H1 (cell line): ENCODE data around the gene CCL26. TPM values are rescaled to one million over a fixed set of nuclear protein-coding genes. Genes with fewer than 3 reads are reported as not detected.

Experiments used
- CTCF ChIA-PET: fragments of 300-600 bp; sonication (Branson Sonifier 250); formaldehyde crosslinking; loops from one replicate; lab custom pipeline; 2021; ENCODE audit not compliant: partially characterized antibody; lab: Charles Lee
- POLR2A ChIA-PET: fragments of 300-600 bp; sonication (Branson Sonifier 250); formaldehyde crosslinking; loops from one replicate; lab custom pipeline; 2021; ENCODE audit warnings: inconsistent platforms; ENCODE audit not compliant: partially characterized antibody; lab: Charles Lee
- DNase-seq, 2 experiments: peaks; one replicate each; pipeline versions ENCODE4 v3.0.0 to v3.0.0-alpha.2; 2010 to 2022; ENCODE audit warnings: low spot score in 2 of 2, low read depth in 1 of 2, mixed read lengths in 1 of 2
- FAIRE-seq: peaks from 2 replicates; lab custom pipeline; 2011; peaks lifted over from hg19 to GRCh38; lab: Jason Lieb, UNC
- H2AFZ ChIP-seq: 2 replicates; pipeline ENCODE4 v1.8.1; 2012; ENCODE audit warnings: low read length, inconsistent platforms
- H2AK5ac ChIP-seq: 2 replicates; pipeline ENCODE4 v1.6.1; 2013; ENCODE audit warnings: low read depth, low read length
- H2BK120ac ChIP-seq: replicated peaks from 2 replicates; pipeline ENCODE3; 2013; ENCODE audit warnings: low read depth, low read length, inconsistent platforms
- H2BK12ac ChIP-seq: 2 replicates; pipeline ENCODE4 v1.6.1; 2013; ENCODE audit warnings: low read depth, low read length
- H2BK15ac ChIP-seq: 2 replicates; pipeline ENCODE4 v1.6.1; 2013; ENCODE audit warnings: low read length
- H2BK20ac ChIP-seq: 2 replicates; pipeline ENCODE4 v1.6.1; 2013; ENCODE audit warnings: low read length
- H2BK5ac ChIP-seq: 2 replicates; pipeline ENCODE4 v1.6.1; 2013; ENCODE audit warnings: low read depth, low read length
- H3K14ac ChIP-seq: 2 replicates; pipeline ENCODE4 v1.6.1; 2013; ENCODE audit warnings: inconsistent platforms; ENCODE audit not compliant: insufficient read length
- H3K18ac ChIP-seq: 2 replicates; pipeline ENCODE4 v1.6.1; 2013; ENCODE audit warnings: low read length; ENCODE audit errors: extremely low read depth
- H3K23ac ChIP-seq: 2 replicates; pipeline ENCODE4 v1.6.1; 2013; ENCODE audit warnings: inconsistent platforms; ENCODE audit not compliant: insufficient read length
- H3K23me2 ChIP-seq: 2 replicates; pipeline ENCODE4 v1.6.1; 2013; ENCODE audit warnings: low read depth, low read length
- H3K27ac ChIP-seq: 2 replicates; pipeline ENCODE4 v1.6.1; 2011; ENCODE audit warnings: low read depth, low read length, inconsistent platforms
- H3K27me3 ChIP-seq, 4 experiments: replicated peaks in 1 of 4; 1 replicate in 1 of 4; 2 replicates in 3 of 4; pipeline versions ENCODE4 v1.6.1 to v1.8.1; 2011 to 2013; ENCODE audit warnings: low read length in 3 of 4, mild to moderate bottlenecking in 3 of 4, inconsistent platforms in 2 of 4, mixed read lengths in 2 of 4, moderate library complexity in 1 of 4; ENCODE audit not compliant: control insufficient read depth in 3 of 4, insufficient read depth in 3 of 4; ENCODE audit errors: extremely low read depth in 1 of 4
- H3K36me3 ChIP-seq, 4 experiments: 2 replicates each; pipeline versions ENCODE4 v1.6.1 to v1.8.1; 2011 to 2013; ENCODE audit warnings: mild to moderate bottlenecking in 4 of 4, low read length in 3 of 4, moderate library complexity in 2 of 4, control low read depth in 1 of 4, inconsistent platforms in 1 of 4; ENCODE audit not compliant: insufficient read depth in 4 of 4, control insufficient read depth in 2 of 4
- H3K4ac ChIP-seq: replicated peaks from 2 replicates; pipeline ENCODE3; 2013; ENCODE audit warnings: low read length, low read depth, mixed read lengths, inconsistent platforms; ENCODE audit not compliant: insufficient read length
- H3K4me1 ChIP-seq, 4 experiments: replicated peaks in 1 of 4; 1 replicate in 1 of 4; 2 replicates in 3 of 4; pipeline versions ENCODE4 v1.6.1 to v1.8.1; 2011 to 2013; ENCODE audit warnings: low read length in 3 of 4, inconsistent platforms in 2 of 4, mixed read lengths in 1 of 4; ENCODE audit not compliant: insufficient read depth in 4 of 4, control insufficient read depth in 3 of 4
- H3K4me2 ChIP-seq, 2 experiments: 2 replicates each; pipeline versions ENCODE4 v1.6.1 to v1.8.1; 2011 to 2013; ENCODE audit warnings: low read depth in 2 of 2, low read length in 2 of 2, control low read depth in 1 of 2, inconsistent platforms in 1 of 2, mild to moderate bottlenecking in 1 of 2; ENCODE audit not compliant: insufficient read depth in 1 of 2
- H3K4me3 ChIP-seq, 4 experiments: fragments of 200-600, 300-600 bp in 1 of 4; sonication (generic), shearing (Covaris generic), sonication (Bioruptor Twin) in 1 of 4; 2 replicates each; pipeline versions ENCODE4 v1.5.1 to v1.8.1; 2011 to 2016; ENCODE audit warnings: low read length in 4 of 4, low read depth in 3 of 4, control low read depth in 2 of 4, inconsistent platforms in 2 of 4, mild to moderate bottlenecking in 2 of 4, mixed read lengths in 1 of 4, moderate library complexity in 1 of 4; ENCODE audit not compliant: insufficient read depth in 2 of 4; ENCODE audit errors: extremely low read depth in 1 of 4
- H3K56ac ChIP-seq: replicated peaks from 2 replicates; pipeline ENCODE3; 2013; ENCODE audit warnings: low read depth, mild to moderate bottlenecking, mixed read lengths, low read length, inconsistent platforms; ENCODE audit not compliant: insufficient read length
- H3K79me1 ChIP-seq: 2 replicates; pipeline ENCODE4 v1.6.1; 2013; ENCODE audit warnings: low read depth, low read length, control low read depth
- H3K79me2 ChIP-seq, 2 experiments: 2 replicates each; pipeline versions ENCODE4 v1.6.1 to v1.8.1; 2012 to 2013; ENCODE audit warnings: low read length in 2 of 2, mild to moderate bottlenecking in 2 of 2, inconsistent platforms in 1 of 2; ENCODE audit not compliant: insufficient read depth in 2 of 2, control insufficient read depth in 1 of 2
- H3K9ac ChIP-seq, 4 experiments: replicated peaks in 1 of 4; 1 replicate in 1 of 4; 2 replicates in 3 of 4; pipeline versions ENCODE4 v1.6.1 to v1.8.1; 2011 to 2013; ENCODE audit warnings: low read depth in 3 of 4, low read length in 3 of 4, control low read depth in 2 of 4, mild to moderate bottlenecking in 2 of 4, moderate library complexity in 2 of 4, inconsistent platforms in 1 of 4; ENCODE audit errors: extremely low read depth in 1 of 4
- H3K9me3 ChIP-seq, 2 experiments: 2 replicates each; pipeline versions ENCODE4 v1.6.1 to v1.8.1; 2012 to 2013; ENCODE audit warnings: mild to moderate bottlenecking in 2 of 2, moderate library complexity in 2 of 2, control low read depth in 1 of 2, inconsistent platforms in 1 of 2, low read depth in 1 of 2, low read length in 1 of 2, mixed read lengths in 1 of 2; ENCODE audit not compliant: insufficient read depth in 2 of 2
- H4K20me1 ChIP-seq, 2 experiments: replicated peaks in 1 of 2; 2 replicates each; pipeline versions ENCODE3 to v1.8.1; 2011 to 2013; ENCODE audit warnings: inconsistent platforms in 2 of 2, low read length in 2 of 2, mild to moderate bottlenecking in 1 of 2; ENCODE audit not compliant: insufficient read depth in 2 of 2, control insufficient read depth in 1 of 2
- H4K5ac ChIP-seq: 2 replicates; pipeline ENCODE4 v1.6.1; 2013; ENCODE audit warnings: low read length, low read depth, mixed read lengths, inconsistent platforms; ENCODE audit not compliant: insufficient read length
- H4K8ac ChIP-seq: 2 replicates; pipeline ENCODE4 v1.8.0; 2013; ENCODE audit warnings: mild to moderate bottlenecking, moderate library complexity, low read length, inconsistent platforms; ENCODE audit not compliant: insufficient read depth; ENCODE audit errors: extremely low read depth
- H4K91ac ChIP-seq: replicated peaks from 2 replicates; pipeline ENCODE3; 2013; ENCODE audit warnings: low read length, mixed read lengths, inconsistent platforms; ENCODE audit not compliant: insufficient read length
- EZH2 ChIP-seq: fragments of 200-600 bp; sonication (generic); IDR thresholded peaks from 2 replicates; pipeline ENCODE4 v1.7.1; 2012; ENCODE audit warnings: low read depth, mild to moderate bottlenecking, moderate library complexity, low read length, inconsistent platforms; ENCODE audit not compliant: severe bottlenecking
- WGBS, 2 experiments: shearing (Covaris generic) in 1 of 2; methylation state at CpG; one replicate each; pipeline versions ENCODE4 v1.1.6 to v1.1.7; 2013 to 2015; ENCODE audit warnings: low lambda C conversion rate in 2 of 2, mixed read lengths in 2 of 2, inconsistent platforms in 1 of 2, low coverage in 1 of 2, missing lambda C conversion rate in 1 of 2; ENCODE audit not compliant: insufficient replicate concordance in 2 of 2, insufficient coverage in 1 of 2, insufficient read length in 1 of 2; ENCODE audit errors: extremely low coverage in 1 of 2, missing lambda C conversion rate in 1 of 2; 5-methylcytosine and 5-hydroxymethylcytosine counted together
- polyA plus RNA-seq, 7 experiments: library from polyadenylated mRNA; depleted of rRNA in 3 of 7; stranded (reverse) in 5 of 7; unstranded in 2 of 7; fragments of >200 nt in 5 of 7; fragments of 200-250 nt in 2 of 7; gene quantifications; 1 replicate in 5 of 7; 2 replicates in 1 of 7; 4 replicates in 1 of 7; pipeline versions ENCODE4 v1.2.1 to v1.2.3, GENCODE V29; 2011 to 2013; ENCODE audit warnings: missing spikeins in 2 of 7, mixed read lengths in 2 of 7
- total RNA-seq: library from RNA; stranded (reverse); fragmentation: NEBNext Ultra II Directional; extraction: Animal tissue kit (Norgen Biotek cat#: 25700); gene quantifications from 2 replicates; pipeline ENCODE4 v1.2.1, GENCODE V29; 2021

The CCL26 gene
- total and polyA plus RNA-seq, 2 of the 8 experiments (the other 6 are each of a cell fraction or from before 2014, with no cell fraction given), result 8.7 to 14.9 TPM

DNA sequence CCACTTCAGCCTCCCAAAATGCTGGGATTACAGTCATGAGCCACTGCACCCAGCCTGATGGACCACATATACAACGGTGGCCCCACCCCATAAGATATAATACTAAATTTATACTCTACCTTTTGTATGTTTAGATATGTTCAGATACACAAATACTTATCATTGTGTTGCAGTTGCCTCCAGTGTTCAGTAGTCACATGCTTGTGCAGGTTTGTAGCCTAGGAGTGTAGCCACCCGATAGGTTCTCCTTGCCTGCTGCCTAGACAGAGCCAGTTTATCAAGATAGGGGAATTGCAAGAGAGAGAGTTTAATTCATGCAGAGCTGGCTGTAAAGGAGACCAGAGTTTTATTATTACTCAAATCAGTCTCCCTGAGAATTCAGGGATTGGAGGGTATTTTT is 32.0 kb upstream of the CCL26 start:
- no peak for TF ChIP-seq EZH2
- TF ChIP-seq, all 59 proteins: peak for 0
- no peak for FAIRE-seq
- no peak overlapping the region for H2AFZ ChIP-seq
- peaks cover 6 to 9% of the 10 kb centered on the region in 2 experiments; a peak in 3 of 4 replicates for H3K9me3 ChIP-seq
- no peak overlapping the region for H3K23ac ChIP-seq
- H2BK15ac ChIP-seq, result no peak overlapping the region
- no peak overlapping the region for H3K9ac ChIP-seq
- DNase-seq, result no peak
- no peak overlapping the region for H3K27ac ChIP-seq
- no peak overlapping the region for H3K18ac ChIP-seq
- no peaks in the 10 kb centered on the region for H3K36me3 ChIP-seq
- 92% methylated on average over 2 of the region's 2 CpGs; no CpG with 5 or more reads in 1 of the 2 experiments for WGBS, 2 experiments
- H3K23me2 ChIP-seq, result no peaks in the 10 kb centered on the region
- no peak overlapping the region for H3K4me3 ChIP-seq
- no peak overlapping the region for H4K5ac ChIP-seq
- H3K79me1 ChIP-seq, result no peaks in the 10 kb centered on the region
- H2BK20ac ChIP-seq, result no peak overlapping the region
- no peak overlapping the region for H2BK5ac ChIP-seq
- CTCF ChIA-PET, result interaction anchor here (1.2 kb wide), 1 partner anchor 42 kb away, joined by 3 read pairs; no protein-coding TSS in a partner anchor
- no peak overlapping the region for H2BK12ac ChIP-seq
- no peak overlapping the region for H3K4ac ChIP-seq
- no peaks in the 10 kb centered on the region for H3K79me2 ChIP-seq
- no peak overlapping the region for H2AK5ac ChIP-seq
- no peak overlapping the region for H3K4me2 ChIP-seq
- H3K27me3 ChIP-seq, result no peaks in the 10 kb centered on the region
- H3K4me1 ChIP-seq, result no peaks in the 10 kb centered on the region
- H4K20me1 ChIP-seq, result no peaks in the 10 kb centered on the region
- H3K56ac ChIP-seq, result no peak overlapping the region
- no peak overlapping the region for H2BK120ac ChIP-seq
- POLR2A ChIA-PET, result interaction anchor here (0.6 kb wide), 1 partner anchor 18 kb away, joined by 3 read pairs; no protein-coding TSS in a partner anchor
- no peak overlapping the region for H4K8ac ChIP-seq
- no peak overlapping the region for H4K91ac ChIP-seq
- H3K14ac ChIP-seq, result no peak overlapping the region
